Astrocyte (in vitro differentiated cells and primary cell): ENCODE measurements around the gene DMRTA1.

Source experiments
- CTCF ChIP-seq: IDR thresholded peaks from 2 replicates; pipeline ENCODE4 v1.5.1; 2011; ENCODE audit warnings: low read depth, mild to moderate bottlenecking, inconsistent platforms, low read length, moderate library complexity; ENCODE audit not compliant: insufficient read depth
- EZH2 ChIP-seq: IDR thresholded peaks from 2 replicates; pipeline ENCODE4 v1.6.1; 2012; ENCODE audit warnings: mild to moderate bottlenecking, low read length, inconsistent platforms; ENCODE audit not compliant: insufficient read depth

GRCh38 chr9:22413884-22414283, 32.7 kb upstream of the DMRTA1 start:
- no peak for TF ChIP-seq CTCF
- no peak for TF ChIP-seq EZH2
